ENCODE data around the gene ZNF79.

DNA sequence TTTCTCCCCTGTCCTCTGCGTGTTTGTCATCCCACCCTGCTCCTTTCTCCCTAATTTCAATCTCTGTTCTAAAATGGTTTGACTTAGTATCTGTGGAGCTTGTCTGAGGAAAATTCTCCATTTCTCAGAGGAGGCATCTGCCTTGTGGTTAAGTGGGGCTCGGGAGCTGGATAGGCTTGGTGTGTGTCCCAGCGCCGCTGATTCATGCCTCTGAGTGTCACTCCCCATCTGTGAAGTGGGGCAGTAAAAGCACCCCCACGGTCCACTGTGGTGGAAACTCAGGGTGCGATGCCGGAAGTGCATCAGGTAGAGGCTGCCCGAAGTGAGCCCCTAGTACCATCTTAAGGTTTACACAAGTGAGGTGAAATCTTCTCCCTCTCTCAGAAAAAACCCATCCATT is 64.8 kb downstream of the ZNF79 start:
- TF ChIP-seq, protein P1, sequence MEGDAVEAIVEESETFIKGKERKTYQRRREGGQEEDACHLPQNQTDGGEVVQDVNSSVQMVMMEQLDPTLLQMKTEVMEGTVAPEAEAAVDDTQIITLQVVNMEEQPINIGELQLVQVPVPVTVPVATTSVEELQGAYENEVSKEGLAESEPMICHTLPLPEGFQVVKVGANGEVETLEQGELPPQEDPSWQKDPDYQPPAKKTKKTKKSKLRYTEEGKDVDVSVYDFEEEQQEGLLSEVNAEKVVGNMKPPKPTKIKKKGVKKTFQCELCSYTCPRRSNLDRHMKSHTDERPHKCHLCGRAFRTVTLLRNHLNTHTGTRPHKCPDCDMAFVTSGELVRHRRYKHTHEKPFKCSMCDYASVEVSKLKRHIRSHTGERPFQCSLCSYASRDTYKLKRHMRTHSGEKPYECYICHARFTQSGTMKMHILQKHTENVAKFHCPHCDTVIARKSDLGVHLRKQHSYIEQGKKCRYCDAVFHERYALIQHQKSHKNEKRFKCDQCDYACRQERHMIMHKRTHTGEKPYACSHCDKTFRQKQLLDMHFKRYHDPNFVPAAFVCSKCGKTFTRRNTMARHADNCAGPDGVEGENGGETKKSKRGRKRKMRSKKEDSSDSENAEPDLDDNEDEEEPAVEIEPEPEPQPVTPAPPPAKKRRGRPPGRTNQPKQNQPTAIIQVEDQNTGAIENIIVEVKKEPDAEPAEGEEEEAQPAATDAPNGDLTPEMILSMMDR (IDR thresholded peaks at IDR 0.05; ENCODE audit: insufficient read depth, low read length, poor library complexity, severe bottlenecking), result no peak
- no peak for TF ChIP-seq EZH2phosphoT487 (conservative IDR thresholded peaks at IDR 0.05; ENCODE audit: low read length)
